Duodenal mucosa (tissue), 2 donors: Measurements from ENCODE around the gene TMCC1.
"Not testable (repeated sequence)": the region's sequence is repeated elsewhere in the genome, so short reads cannot be mapped to it uniquely, and the experiment has no call there.

Experiments used
- H3K27ac ChIP-seq: one replicate; pipeline ENCODE4 v1.7.0; 2013; ENCODE audit warnings: low read depth, low read length
- H3K27me3 ChIP-seq, 2 donors: one replicate each; pipeline ENCODE4 v1.7.0; 2013; ENCODE audit warnings: low read length in 2 of 2, control low read depth in 1 of 2; ENCODE audit not compliant: insufficient read depth in 2 of 2, control insufficient read depth in 1 of 2
- H3K36me3 ChIP-seq, 2 donors: one replicate each; pipeline ENCODE4 v1.7.0; 2013; ENCODE audit warnings: low read length in 2 of 2, control low read depth in 1 of 2; ENCODE audit not compliant: insufficient read depth in 2 of 2, control insufficient read depth in 1 of 2
- H3K4me1 ChIP-seq, 2 donors: one replicate each; pipeline ENCODE4 v1.7.0; 2013; ENCODE audit warnings: low read length in 2 of 2, control low read depth in 1 of 2; ENCODE audit not compliant: insufficient read depth in 2 of 2, control insufficient read depth in 1 of 2
- H3K4me3 ChIP-seq, 2 donors: one replicate each; pipeline ENCODE4 v1.7.0; 2013; ENCODE audit warnings: low read length in 2 of 2, low read depth in 1 of 2
- H3K9ac ChIP-seq, 2 donors: one replicate each; pipeline ENCODE4 v1.7.0; 2013; ENCODE audit warnings: low read length in 2 of 2, low read depth in 1 of 2
- H3K9me3 ChIP-seq, 2 donors: one replicate each; pipeline ENCODE4 v1.7.0; 2013; ENCODE audit warnings: low read length in 2 of 2, control low read depth in 1 of 2; ENCODE audit not compliant: control insufficient read depth in 1 of 2

TMCC1 gene

GRCh38 chr3:129684270-129684669, 209.2 kb downstream of the TMCC1 start:
- H3K4me3 ChIP-seq, result no peak overlapping the region

GRCh38 chr3:129683201-129683600, 210.3 kb downstream of the TMCC1 start:
- H3K4me1 ChIP-seq, result no peaks in the 10 kb centered on the region
- H3K9ac ChIP-seq, result no peak overlapping the region
- H3K27me3 ChIP-seq, result no peaks in the 10 kb centered on the region
- no peaks in the 10 kb centered on the region for H3K9me3 ChIP-seq
- no peak overlapping the region for H3K27ac ChIP-seq
- no peaks in the 10 kb centered on the region for H3K36me3 ChIP-seq
- no peak overlapping the region for H3K4me3 ChIP-seq

More at GRCh38 chr3:129684270-129684669, 209.2 kb downstream of the TMCC1 start:
- Histone ChIP-seq H3K4me1 (no peaks in the 10 kb centered on the region), H3K27me3 (no peaks in the 10 kb centered on the region), H3K9ac (no peak overlapping the region), H3K36me3 (no peaks in the 10 kb centered on the region), H3K9me3 (no peaks in the 10 kb centered on the region), H3K27ac (no peak overlapping the region)

GRCh38 chr3:129676985-129677384, 216.5 kb downstream of the TMCC1 start:
- peaks cover 21 to 25% of the 10 kb centered on the region in 2 donors for H3K4me1 ChIP-seq
- H3K4me3 ChIP-seq, result no peak overlapping the region

DNA sequence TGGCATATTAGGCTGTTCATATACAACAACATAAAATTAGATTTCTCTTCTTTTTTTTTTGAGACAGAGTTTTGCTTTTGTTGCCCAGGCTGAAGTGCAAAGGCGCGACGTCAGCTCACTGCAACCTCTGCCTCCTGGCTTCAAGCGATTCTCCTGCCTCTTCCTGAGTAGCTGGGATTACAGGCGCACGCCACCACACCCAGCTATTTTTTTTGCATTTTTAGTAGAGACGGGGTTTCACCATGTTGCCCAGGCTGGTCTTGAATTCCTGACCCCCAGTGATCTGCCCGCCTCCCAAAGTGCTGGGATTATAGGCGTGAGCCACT, 218.8 kb downstream of the TMCC1 start:
- H3K4me3 ChIP-seq, result peak overlapping the region in 1 of 2 donors; percentile 46
- peaks cover 21 to 25% of the 10 kb centered on the region in 2 donors for H3K4me1 ChIP-seq
- H3K9ac ChIP-seq, H3K27me3 ChIP-seq, H3K27ac ChIP-seq, H3K9me3 ChIP-seq: not testable (repeated sequence)
- H3K36me3 ChIP-seq, result peaks cover 12 to 13% of the 10 kb centered on the region in 2 donors

More at GRCh38 chr3:129676985-129677384, 216.5 kb downstream of the TMCC1 start:
- H3K36me3 ChIP-seq, result no peaks in the 10 kb centered on the region
- H3K27ac ChIP-seq, result no peak overlapping the region
- H3K27me3 ChIP-seq, result no peaks in the 10 kb centered on the region
- H3K9ac ChIP-seq, result no peak overlapping the region
- no peaks in the 10 kb centered on the region for H3K9me3 ChIP-seq

DNA sequence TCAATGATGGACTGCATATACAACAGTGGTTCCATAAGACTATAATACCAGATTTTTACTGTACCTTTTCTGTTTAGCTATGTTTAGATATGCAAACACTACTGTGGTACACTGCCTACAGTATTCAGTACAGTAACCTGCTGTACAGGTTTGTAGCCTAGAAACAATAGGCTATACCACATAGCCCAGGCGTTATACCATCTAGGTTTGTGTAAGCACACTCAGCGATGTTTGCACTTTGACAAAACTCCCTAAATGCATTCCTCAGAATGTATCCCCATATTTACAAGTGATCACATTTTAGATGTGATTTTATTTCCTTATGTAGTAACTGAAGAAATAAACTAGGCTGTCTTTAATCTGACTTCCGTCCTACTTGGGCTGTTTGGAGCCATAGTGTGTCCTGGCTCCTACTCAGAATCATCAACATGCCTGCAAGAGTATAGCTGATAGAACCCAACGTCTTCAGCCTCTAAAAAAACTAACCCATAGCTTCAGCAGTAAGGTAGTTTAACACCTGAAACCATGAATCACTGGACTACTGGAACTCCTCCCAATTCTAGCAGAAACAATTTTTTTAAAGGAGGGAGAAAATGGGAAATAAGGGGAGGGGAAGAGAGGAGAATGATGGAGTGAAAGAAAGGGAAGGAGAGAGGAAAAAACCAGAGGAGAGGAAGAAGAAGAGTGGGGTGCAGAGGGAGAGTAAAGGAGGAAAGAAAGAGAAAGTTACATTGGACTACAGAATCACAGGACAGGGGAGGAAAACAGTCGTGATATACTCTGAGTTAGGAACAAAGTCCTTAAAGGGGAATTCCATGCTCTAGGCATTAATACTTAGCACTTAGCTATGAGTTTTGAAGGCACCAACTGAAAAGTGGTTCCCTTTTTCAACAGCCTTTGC, 219.4 kb downstream of the TMCC1 start:
- Histone ChIP-seq H3K27ac (peak overlapping the region; percentile 17), H3K4me1 (peaks cover 21 to 25% of the 10 kb centered on the region in 2 donors), H3K36me3 (peaks cover 12 to 13% of the 10 kb centered on the region in 2 donors), H3K27me3 (no peaks in the 10 kb centered on the region), H3K9ac (peak overlapping the region; percentile 20 to 54), H3K4me3 (peak overlapping the region; percentile 27 to 46), H3K9me3 (no peaks in the 10 kb centered on the region)

DNA sequence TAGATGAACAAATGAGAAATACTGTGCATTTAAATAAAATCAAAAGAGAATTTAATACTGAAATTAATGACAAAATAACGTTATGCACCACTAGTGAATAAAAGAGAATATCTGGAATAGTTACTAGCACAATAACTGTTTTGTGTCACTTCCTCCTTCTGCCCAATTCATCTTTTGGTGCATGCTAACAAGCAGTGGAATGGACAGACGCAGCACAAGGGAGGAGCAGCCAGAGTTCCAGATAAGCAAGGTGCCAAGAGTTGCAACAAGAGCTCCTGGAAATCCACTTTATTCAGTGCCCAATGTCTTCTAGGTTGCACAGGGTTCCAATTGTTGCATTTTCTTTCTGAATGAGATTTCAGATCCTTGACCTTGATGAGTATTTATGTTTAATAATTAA, 220.5 kb downstream of the TMCC1 start:
- H3K27ac ChIP-seq, result no peak overlapping the region

GRCh38 chr3:129672412-129672811, 221.1 kb downstream of the TMCC1 start:
- Histone ChIP-seq H3K9me3 (no peaks in the 10 kb centered on the region), H3K27ac (no peak overlapping the region), H3K36me3 (peaks cover 12 to 13% of the 10 kb centered on the region in 2 donors), H3K4me3 (no peak overlapping the region), H3K4me1 (peaks cover 21 to 25% of the 10 kb centered on the region in 2 donors), H3K27me3 (no peaks in the 10 kb centered on the region), H3K9ac (no peak overlapping the region)

More for the DNA sequence above, 220.5 kb downstream of the TMCC1 start:
- no peak overlapping the region for H3K4me3 ChIP-seq
- no peaks in the 10 kb centered on the region for H3K9me3 ChIP-seq
- peaks cover 12 to 13% of the 10 kb centered on the region in 2 donors for H3K36me3 ChIP-seq
- peaks cover 21 to 25% of the 10 kb centered on the region in 2 donors for H3K4me1 ChIP-seq
- H3K9ac ChIP-seq, result no peak overlapping the region
- no peaks in the 10 kb centered on the region for H3K27me3 ChIP-seq

DNA sequence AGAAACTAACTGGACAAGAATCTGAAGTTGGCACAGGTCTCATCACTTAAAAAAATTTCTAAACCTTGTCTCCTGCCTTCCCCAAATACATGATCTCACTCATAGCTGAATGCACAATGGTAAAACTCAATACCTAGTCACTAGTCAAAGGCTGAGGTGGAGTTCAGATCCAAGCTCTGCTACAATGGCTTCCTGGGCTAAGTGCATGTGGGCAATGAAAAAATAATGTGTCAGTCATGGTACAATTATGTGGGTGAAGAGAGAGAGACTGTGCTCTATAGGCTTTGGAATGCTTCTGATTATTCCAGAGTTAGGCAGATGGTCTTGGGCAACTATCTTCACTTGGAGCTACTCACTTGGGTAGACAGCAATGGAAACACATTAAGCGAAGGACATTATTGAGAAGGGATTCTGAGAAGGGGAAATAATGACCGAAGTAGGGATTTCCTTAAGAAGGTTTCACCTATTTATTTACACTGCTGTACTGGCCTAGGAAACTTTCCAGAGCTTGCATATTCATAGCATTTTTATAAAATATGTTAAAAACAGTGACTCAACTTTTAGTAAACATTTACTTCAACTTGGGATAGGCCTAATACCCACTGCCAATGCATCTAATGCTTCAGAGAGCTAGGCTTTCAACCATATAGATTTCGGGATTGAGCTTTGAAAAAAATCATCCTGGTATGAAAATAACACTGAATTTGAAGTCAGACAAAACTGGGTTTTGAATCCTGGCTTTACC, 228.3 kb downstream of the TMCC1 start:
- Histone ChIP-seq H3K9me3 (no peaks in the 10 kb centered on the region), H3K36me3 (peaks cover 2 to 3% of the 10 kb centered on the region in 2 donors), H3K4me3 (no peak overlapping the region), H3K4me1 (peaks cover 0 to 5% of the 10 kb centered on the region in 2 donors), H3K27me3 (no peaks in the 10 kb centered on the region), H3K27ac (no peak overlapping the region), H3K9ac (no peak overlapping the region)

DNA sequence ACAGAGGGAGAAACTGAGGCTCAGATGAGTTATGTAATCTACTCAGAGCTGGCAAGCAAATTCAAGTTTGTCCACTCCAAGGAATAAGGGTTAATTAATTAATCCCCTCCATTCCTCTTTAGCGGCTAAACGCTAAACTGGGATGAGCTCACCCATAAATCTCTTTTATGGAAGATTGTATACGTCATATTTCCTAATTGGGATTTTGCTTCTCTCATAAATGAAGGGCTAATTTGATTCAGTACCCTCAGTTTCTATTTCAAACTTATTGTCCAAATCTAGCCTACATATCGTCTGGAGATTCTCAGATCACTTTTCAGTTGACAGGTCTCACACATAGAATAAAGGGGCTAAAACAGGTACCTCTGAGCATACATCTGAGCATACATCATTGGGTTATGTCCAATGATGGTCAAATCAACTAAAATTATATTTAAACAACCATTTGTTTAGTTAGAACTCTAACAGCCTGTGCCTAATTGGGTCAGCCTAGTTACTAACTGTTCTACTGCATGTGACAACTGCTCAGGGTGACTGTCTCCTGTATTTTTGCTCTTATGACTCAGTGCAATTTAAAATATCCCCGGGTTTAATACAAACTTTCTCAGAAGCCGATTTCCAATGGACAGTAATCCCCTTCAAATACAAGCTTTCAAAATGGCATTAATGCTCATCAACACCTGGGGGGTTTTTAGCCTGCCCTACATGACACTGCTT, 229.4 kb downstream of the TMCC1 start:
- Histone ChIP-seq H3K4me3 (no peak overlapping the region), H3K9ac (no peak overlapping the region), H3K9me3 (no peaks in the 10 kb centered on the region), H3K27ac (no peak overlapping the region), H3K27me3 (no peaks in the 10 kb centered on the region), H3K36me3 (no peaks in the 10 kb centered on the region), H3K4me1 (peaks cover 0 to 5% of the 10 kb centered on the region in 2 donors)
